ENCODE data around the gene MDFI.
"Not testable (repeated sequence)": the region's sequence is repeated elsewhere in the genome, so short reads cannot be mapped to it uniquely, and the experiment has no call there.

The MDFI gene

GRCh38 chr6:41615311-41615710 lies 23.0 kb upstream of the MDFI start:
- H3K4me3 Mint-ChIP-seq = no peak overlapping the region
- no peak overlapping the region for H3K27ac Mint-ChIP-seq
- no peak for DNase-seq (ENCODE audit: low spot score)
- H3K9me3 Mint-ChIP-seq = peaks cover 9% of the 10 kb centered on the region
- H3K27me3 Mint-ChIP-seq (ENCODE audit: low read depth) = peaks cover 14% of the 10 kb centered on the region
- H3K4me1 Mint-ChIP-seq (ENCODE audit: low read depth) = no peaks in the 10 kb centered on the region
- no peaks in the 10 kb centered on the region for H3K36me3 Mint-ChIP-seq (ENCODE audit: low read depth)

GRCh38 chr6:41618598-41618997 lies 19.7 kb upstream of the MDFI start:
- Mint-ChIP-seq H3K36me3 (ENCODE audit: low read depth) (no peaks in the 10 kb centered on the region), H3K27ac (no peak overlapping the region), H3K9me3 (peaks cover 6% of the 10 kb centered on the region), H3K27me3 (ENCODE audit: low read depth) (peaks cover 26% of the 10 kb centered on the region), H3K4me1 (ENCODE audit: low read depth) (no peaks in the 10 kb centered on the region), H3K4me3 (no peak overlapping the region)
- no peak for DNase-seq (ENCODE audit: low spot score)

- not testable (repeated sequence) for H3K27ac Mint-ChIP-seq; H3K4me1 Mint-ChIP-seq (ENCODE audit: low read depth)
- H3K27me3 Mint-ChIP-seq (ENCODE audit: low read depth) = peaks cover 22% of the 10 kb centered on the region
Observed at GRCh38 chr6:41619193-41619592, 19.1 kb upstream of the MDFI start.

GRCh38 chr6:41621367-41621766 lies 16.9 kb upstream of the MDFI start:
- no peak for DNase-seq (ENCODE audit: low spot score)
- no peak overlapping the region for H3K27ac Mint-ChIP-seq
- H3K36me3 Mint-ChIP-seq (ENCODE audit: low read depth) = no peaks in the 10 kb centered on the region
- no peak overlapping the region for H3K4me3 Mint-ChIP-seq
- H3K4me1 Mint-ChIP-seq (ENCODE audit: low read depth) = peaks cover 4% of the 10 kb centered on the region
- peaks cover 6% of the 10 kb centered on the region for H3K9me3 Mint-ChIP-seq
- peaks cover 22% of the 10 kb centered on the region for H3K27me3 Mint-ChIP-seq (ENCODE audit: low read depth)

More at GRCh38 chr6:41619193-41619592, 19.1 kb upstream of the MDFI start:
- H3K4me3 Mint-ChIP-seq; H3K9me3 Mint-ChIP-seq; DNase-seq (ENCODE audit: low spot score); H3K36me3 Mint-ChIP-seq (ENCODE audit: low read depth): not testable (repeated sequence)

GRCh38 chr6:41621802-41622201 lies 16.5 kb upstream of the MDFI start:
- H3K9me3 Mint-ChIP-seq = peaks cover 6% of the 10 kb centered on the region
- no peak for DNase-seq (ENCODE audit: low spot score)
- H3K27me3 Mint-ChIP-seq (ENCODE audit: low read depth) = peaks cover 22% of the 10 kb centered on the region
- no peak overlapping the region for H3K4me3 Mint-ChIP-seq
- H3K4me1 Mint-ChIP-seq (ENCODE audit: low read depth) = peaks cover 4% of the 10 kb centered on the region
- H3K27ac Mint-ChIP-seq = no peak overlapping the region
- H3K36me3 Mint-ChIP-seq (ENCODE audit: low read depth) = no peaks in the 10 kb centered on the region

GRCh38 chr6:41622206-41622988 lies 15.9 kb upstream of the MDFI start:
- peaks cover 22% of the 10 kb centered on the region for H3K27me3 Mint-ChIP-seq (ENCODE audit: low read depth)
- no peak overlapping the region for H3K4me3 Mint-ChIP-seq
- H3K27ac Mint-ChIP-seq = no peak overlapping the region

GRCh38 chr6:41623330-41623729 lies 14.9 kb upstream of the MDFI start:
- Mint-ChIP-seq H3K27ac (no peak overlapping the region), H3K4me3 (no peak overlapping the region), H3K9me3 (peaks cover 6% of the 10 kb centered on the region), H3K27me3 (ENCODE audit: low read depth) (peaks cover 22% of the 10 kb centered on the region), H3K4me1 (ENCODE audit: low read depth) (peaks cover 4% of the 10 kb centered on the region), H3K36me3 (ENCODE audit: low read depth) (no peaks in the 10 kb centered on the region)
- no peak for DNase-seq (ENCODE audit: low spot score)

More at GRCh38 chr6:41622206-41622988, 15.9 kb upstream of the MDFI start:
- DNase-seq (ENCODE audit: low spot score) = no peak
- peaks cover 6% of the 10 kb centered on the region for H3K9me3 Mint-ChIP-seq
- peaks cover 4% of the 10 kb centered on the region for H3K4me1 Mint-ChIP-seq (ENCODE audit: low read depth)
- no peaks in the 10 kb centered on the region for H3K36me3 Mint-ChIP-seq (ENCODE audit: low read depth)

GRCh38 chr6:41624621-41625380 lies 13.5 kb upstream of the MDFI start:
- peaks cover 6% of the 10 kb centered on the region for H3K9me3 Mint-ChIP-seq
- no peak overlapping the region for H3K4me3 Mint-ChIP-seq
- DNase-seq (ENCODE audit: low spot score) = no peak
- H3K27me3 Mint-ChIP-seq (ENCODE audit: low read depth) = peaks cover 22% of the 10 kb centered on the region
- H3K27ac Mint-ChIP-seq = no peak overlapping the region
- peaks cover 4% of the 10 kb centered on the region for H3K4me1 Mint-ChIP-seq (ENCODE audit: low read depth)
- no peaks in the 10 kb centered on the region for H3K36me3 Mint-ChIP-seq (ENCODE audit: low read depth)

GRCh38 chr6:41625442-41625841 lies 12.8 kb upstream of the MDFI start:
- no peak for DNase-seq (ENCODE audit: low spot score)
- Mint-ChIP-seq H3K4me1 (ENCODE audit: low read depth) (peaks cover 4% of the 10 kb centered on the region), H3K27ac (no peak overlapping the region), H3K36me3 (ENCODE audit: low read depth) (no peaks in the 10 kb centered on the region), H3K4me3 (no peak overlapping the region), H3K27me3 (ENCODE audit: low read depth) (peaks cover 19% of the 10 kb centered on the region), H3K9me3 (peaks cover 6% of the 10 kb centered on the region)

GRCh38 chr6:41626022-41626421 lies 12.2 kb upstream of the MDFI start:
- Mint-ChIP-seq H3K4me1 (ENCODE audit: low read depth) (peaks cover 4% of the 10 kb centered on the region), H3K36me3 (ENCODE audit: low read depth) (no peaks in the 10 kb centered on the region), H3K4me3 (no peak overlapping the region), H3K9me3 (peaks cover 6% of the 10 kb centered on the region), H3K27me3 (ENCODE audit: low read depth) (peaks cover 16% of the 10 kb centered on the region), H3K27ac (no peak overlapping the region)
- DNase-seq (ENCODE audit: low spot score) = no peak

- no peak for DNase-seq (ENCODE audit: low spot score)
- H3K4me3 Mint-ChIP-seq = no peak overlapping the region
- H3K36me3 Mint-ChIP-seq (ENCODE audit: low read depth) = no peaks in the 10 kb centered on the region
- H3K27me3 Mint-ChIP-seq (ENCODE audit: low read depth) = peaks cover 16% of the 10 kb centered on the region
- H3K27ac Mint-ChIP-seq = no peak overlapping the region
- no peaks in the 10 kb centered on the region for H3K9me3 Mint-ChIP-seq
- peaks cover 4% of the 10 kb centered on the region for H3K4me1 Mint-ChIP-seq (ENCODE audit: low read depth)
Observed at GRCh38 chr6:41626917-41627316, 11.4 kb upstream of the MDFI start.

- Mint-ChIP-seq H3K27ac (no peak overlapping the region), H3K9me3 (no peaks in the 10 kb centered on the region), H3K27me3 (ENCODE audit: low read depth) (peaks cover 17% of the 10 kb centered on the region), H3K4me1 (ENCODE audit: low read depth) (peaks cover 4% of the 10 kb centered on the region), H3K4me3 (no peak overlapping the region), H3K36me3 (ENCODE audit: low read depth) (no peaks in the 10 kb centered on the region)
- DNase-seq (ENCODE audit: low spot score) = no peak
Observed at GRCh38 chr6:41629128-41629527, 9.1 kb upstream of the MDFI start.

GRCh38 chr6:41630069-41630468 lies 8.2 kb upstream of the MDFI start:
- Mint-ChIP-seq H3K9me3 (no peaks in the 10 kb centered on the region), H3K4me3 (no peak overlapping the region), H3K27me3 (ENCODE audit: low read depth) (peaks cover 26% of the 10 kb centered on the region), H3K27ac (no peak overlapping the region), H3K4me1 (ENCODE audit: low read depth) (peaks cover 1% of the 10 kb centered on the region), H3K36me3 (ENCODE audit: low read depth) (no peaks in the 10 kb centered on the region)
- DNase-seq (ENCODE audit: low spot score) = no peak

- no peak overlapping the region for H3K27ac Mint-ChIP-seq
- no peak overlapping the region for H3K4me3 Mint-ChIP-seq
- peaks cover 34% of the 10 kb centered on the region for H3K27me3 Mint-ChIP-seq (ENCODE audit: low read depth)
- H3K9me3 Mint-ChIP-seq = no peaks in the 10 kb centered on the region
- no peaks in the 10 kb centered on the region for H3K36me3 Mint-ChIP-seq (ENCODE audit: low read depth)
- no peaks in the 10 kb centered on the region for H3K4me1 Mint-ChIP-seq (ENCODE audit: low read depth)
- DNase-seq (ENCODE audit: low spot score) = no peak
Observed at GRCh38 chr6:41630946-41631345, 7.3 kb upstream of the MDFI start.
